ENCODE results near the gene PXDN. TPM values are rescaled to one million over a fixed set of nuclear protein-coding genes. Genes with fewer than 3 reads are reported as not detected.
A peak's percentile ranks its signal among the peaks of the same experiment; 100 is the strongest.

Gene PXDN
- total RNA-seq, 1 experiment from 2014 or later = 146 TPM

GRCh38 chr2:1595274-1595673 lies 149.0 kb downstream of the PXDN start (continued):
- no peak for TF ChIP-seq AFF4 (CRISPR knock-in tag; IDR thresholded peaks at IDR 0.05; ENCODE audit: borderline replicate concordance)
- TF ChIP-seq GABPB1 (CRISPR knock-in tag; IDR thresholded peaks at IDR 0.05) = no peak
- TF ChIP-seq NR3C1 (CRISPR knock-in tag; conservative IDR thresholded peaks at IDR 0.05; ENCODE audit: low read depth) = no peak

GRCh38 chr2:1594373-1595171 lies 149.7 kb downstream of the PXDN start:
- DNase-seq (ENCODE audit: low spot score) = no peak
- peak overlapping the region; percentile 87 for H3K27ac Mint-ChIP-seq
- ChIA-PET POLR2A (no interaction called here), CTCF (interaction anchor here (1.2 to 1.4 kb wide), 3 partner anchors 156 to 223 kb away, joined by 3 to 6 read pairs (median 4); no protein-coding TSS in a partner anchor)
- peaks cover 30% of the 10 kb centered on the region for H3K4me1 Mint-ChIP-seq
- no peak for TF ChIP-seq PRRX2 (CRISPR knock-in tag; IDR thresholded peaks at IDR 0.05)
- TF ChIP-seq ZNF121 (CRISPR knock-in tag; IDR thresholded peaks at IDR 0.05) = no peak
- TF ChIP-seq ZSCAN18 (CRISPR knock-in tag; IDR thresholded peaks at IDR 0.05) = no peak
- TF ChIP-seq TEAD4 (CRISPR knock-in tag; IDR thresholded peaks at IDR 0.05) = no peak
- TF ChIP-seq NR2C2 (CRISPR knock-in tag; IDR thresholded peaks at IDR 0.05) = no peak
- H3K9me3 Mint-ChIP-seq = no peaks in the 10 kb centered on the region
- H3K4me3 Mint-ChIP-seq = no peak overlapping the region
- H3K27me3 Mint-ChIP-seq (ENCODE audit: low read depth) = no peaks in the 10 kb centered on the region
- ATAC-seq = no peak
- H3K36me3 Mint-ChIP-seq = no peaks in the 10 kb centered on the region; the same call in 1 of the 2 replicates

- POLR2A ChIA-PET = no interaction called here
- no peak for TF ChIP-seq ZNF423 (CRISPR knock-in tag; IDR thresholded peaks at IDR 0.05)
- no peak for TF ChIP-seq HMGA2 (CRISPR knock-in tag; IDR thresholded peaks at IDR 0.05)
- TF ChIP-seq RORB (CRISPR knock-in tag; IDR thresholded peaks at IDR 0.05) = no peak
- TF ChIP-seq ZBTB21 (CRISPR knock-in tag; IDR thresholded peaks at IDR 0.05; ENCODE audit: borderline replicate concordance) = no peak
- TF ChIP-seq FOXJ3 (CRISPR knock-in tag; IDR thresholded peaks at IDR 0.05; ENCODE audit: borderline replicate concordance) = no peak
- no peak for TF ChIP-seq IRF2 (CRISPR knock-in tag; IDR thresholded peaks at IDR 0.05; ENCODE audit: borderline replicate concordance, low read depth)
- no peak for TF ChIP-seq JUN (CRISPR knock-in tag; IDR thresholded peaks at IDR 0.05)
- no peak for TF ChIP-seq USF1 (CRISPR knock-in tag; IDR thresholded peaks at IDR 0.05)
- Mint-ChIP-seq H3K27me3 (ENCODE audit: low read depth) (no peaks in the 10 kb centered on the region), H3K4me1 (peaks cover 30% of the 10 kb centered on the region), H3K27ac (peak overlapping the region; percentile 87), H3K36me3 (no peaks in the 10 kb centered on the region; the same call in 1 of the 2 replicates), H3K4me3 (no peak overlapping the region), H3K9me3 (no peaks in the 10 kb centered on the region)
- CTCF ChIA-PET = interaction anchor here (1.2 to 1.4 kb wide), 3 partner anchors 157 to 223 kb away, joined by 3 to 6 read pairs (median 4); no protein-coding TSS in a partner anchor
- DNase-seq (ENCODE audit: low spot score) = no peak
- ATAC-seq = no peak
These were observed 150.3 kb downstream of the PXDN start for GRCh38 chr2:1594123-1594372.
